ENCODE results near the gene CUEDC2. TPM values are rescaled to one million over a fixed set of nuclear protein-coding genes. Genes with fewer than 3 reads are reported as not detected.
A peak's percentile ranks its signal among the peaks of the same experiment; 100 is the strongest.

The CUEDC2 gene, protein sequence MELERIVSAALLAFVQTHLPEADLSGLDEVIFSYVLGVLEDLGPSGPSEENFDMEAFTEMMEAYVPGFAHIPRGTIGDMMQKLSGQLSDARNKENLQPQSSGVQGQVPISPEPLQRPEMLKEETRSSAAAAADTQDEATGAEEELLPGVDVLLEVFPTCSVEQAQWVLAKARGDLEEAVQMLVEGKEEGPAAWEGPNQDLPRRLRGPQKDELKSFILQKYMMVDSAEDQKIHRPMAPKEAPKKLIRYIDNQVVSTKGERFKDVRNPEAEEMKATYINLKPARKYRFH
- 10 to 100 TPM; 62.6 to 75.9 (median 72.5) TPM for total RNA-seq (2021; fragmentation: NEBNext Ultra II Directional; extraction: Animal tissue kit (Norgen Biotek cat#: 25700))
- long read RNA-seq, transcript CUEDC2-201 (9 exons, 1,191 nt) = major isoform, 104 of 124 reads
- long read RNA-seq, partial matches to known transcripts = 7 of 124 reads
- long read RNA-seq, other reads (novel, unspliced or antisense) = 12 of 124 reads

DNA sequence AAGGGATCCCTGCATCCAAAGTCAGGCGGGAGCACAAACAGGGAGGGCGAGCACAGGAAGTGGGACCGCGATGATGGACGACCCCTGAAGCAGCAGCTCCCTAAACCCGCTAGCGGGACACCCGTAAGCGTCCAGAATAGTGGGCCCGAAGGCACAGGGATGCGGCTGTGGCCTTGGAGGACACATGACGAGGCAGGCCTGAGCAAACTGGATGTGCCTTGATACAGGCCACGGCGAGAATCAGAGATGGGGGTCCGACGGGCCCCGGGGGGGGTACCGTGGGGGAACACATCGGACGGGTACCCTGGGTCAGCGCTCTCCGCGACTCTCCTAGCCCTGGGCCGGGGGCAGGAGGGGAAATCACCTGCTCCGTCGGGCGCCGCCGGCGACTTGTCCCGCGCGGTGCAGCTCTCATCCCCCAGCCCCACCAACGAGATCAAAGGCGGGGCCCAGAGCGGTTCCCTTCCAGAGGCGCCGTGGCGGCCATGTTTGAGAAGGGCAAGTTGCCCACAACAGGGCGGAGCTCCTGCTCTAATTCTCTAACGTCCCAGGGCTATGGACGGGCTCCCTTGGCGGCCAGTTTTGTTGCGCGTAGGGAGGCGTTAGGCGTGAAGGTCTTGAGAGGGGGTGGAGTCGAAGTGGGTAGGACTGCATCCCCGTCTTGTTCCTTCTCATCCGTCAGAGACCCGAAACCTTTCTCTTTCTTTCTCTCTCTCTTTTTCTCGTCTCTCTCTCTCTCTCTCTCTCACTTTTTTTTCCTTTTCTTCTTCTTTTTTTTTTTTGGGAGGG is at the start of gene CUEDC2:
Gene CUEDC2, minus strand, starts transcription at position 413 of the 789 bp plus-strand sequence. CDS start 7,386 bp downstream, outside the sequence.
- Mint-ChIP-seq H3K4me1 (ENCODE audit: low read depth) (peaks cover 36% of the 10 kb centered on the region), H3K27ac (peak within 1 kb of the TSS; percentile 93), H3K4me3 (peak within 1 kb of the TSS; percentile 93), H3K27me3 (ENCODE audit: insufficient read depth) (peaks cover 2% of the 10 kb centered on the region; the same call in 1 of the 2 replicates), H3K9me3 (no peaks in the 10 kb centered on the region), H3K36me3 (ENCODE audit: low read depth) (no peaks in the 10 kb centered on the region)
- DNase-seq = peak; percentile 91
- TF ChIP-seq, protein P1, sequence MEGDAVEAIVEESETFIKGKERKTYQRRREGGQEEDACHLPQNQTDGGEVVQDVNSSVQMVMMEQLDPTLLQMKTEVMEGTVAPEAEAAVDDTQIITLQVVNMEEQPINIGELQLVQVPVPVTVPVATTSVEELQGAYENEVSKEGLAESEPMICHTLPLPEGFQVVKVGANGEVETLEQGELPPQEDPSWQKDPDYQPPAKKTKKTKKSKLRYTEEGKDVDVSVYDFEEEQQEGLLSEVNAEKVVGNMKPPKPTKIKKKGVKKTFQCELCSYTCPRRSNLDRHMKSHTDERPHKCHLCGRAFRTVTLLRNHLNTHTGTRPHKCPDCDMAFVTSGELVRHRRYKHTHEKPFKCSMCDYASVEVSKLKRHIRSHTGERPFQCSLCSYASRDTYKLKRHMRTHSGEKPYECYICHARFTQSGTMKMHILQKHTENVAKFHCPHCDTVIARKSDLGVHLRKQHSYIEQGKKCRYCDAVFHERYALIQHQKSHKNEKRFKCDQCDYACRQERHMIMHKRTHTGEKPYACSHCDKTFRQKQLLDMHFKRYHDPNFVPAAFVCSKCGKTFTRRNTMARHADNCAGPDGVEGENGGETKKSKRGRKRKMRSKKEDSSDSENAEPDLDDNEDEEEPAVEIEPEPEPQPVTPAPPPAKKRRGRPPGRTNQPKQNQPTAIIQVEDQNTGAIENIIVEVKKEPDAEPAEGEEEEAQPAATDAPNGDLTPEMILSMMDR (IDR thresholded peaks at IDR 0.05) = no peak

DNA sequence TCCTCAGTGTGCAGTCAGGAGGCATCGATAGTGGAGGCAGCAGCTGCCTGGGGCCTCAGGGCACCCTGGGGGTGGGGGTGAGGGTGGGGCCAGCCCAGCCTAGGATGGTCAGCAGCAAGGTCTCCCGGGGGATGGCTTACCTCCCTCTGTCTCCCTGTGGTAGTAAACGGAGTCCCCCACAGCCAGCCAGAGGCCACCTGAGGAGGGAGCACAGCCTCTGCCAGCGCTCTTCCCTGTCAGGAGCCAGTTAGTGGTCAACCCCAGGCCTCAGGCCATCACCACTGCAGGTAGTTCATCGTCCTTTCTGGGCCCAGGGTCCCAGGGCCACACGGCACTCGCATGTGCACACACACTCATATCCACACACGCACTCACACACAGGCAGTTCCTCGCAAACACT is 48.0 kb upstream of the CUEDC2 start:
- Mint-ChIP-seq H3K4me3 (no peak overlapping the region), H3K27ac (no peak overlapping the region), H3K9me3 (no peaks in the 10 kb centered on the region), H3K27me3 (ENCODE audit: insufficient read depth) (no peaks in the 10 kb centered on the region; the same call in none of the 2 replicates), H3K4me1 (ENCODE audit: low read depth) (no peaks in the 10 kb centered on the region), H3K36me3 (ENCODE audit: low read depth) (peaks cover 11% of the 10 kb centered on the region; the same call in 1 of the 2 replicates)
- no peak for DNase-seq
- TF ChIP-seq, protein P1 (IDR thresholded peaks at IDR 0.05) = no peak

DNA sequence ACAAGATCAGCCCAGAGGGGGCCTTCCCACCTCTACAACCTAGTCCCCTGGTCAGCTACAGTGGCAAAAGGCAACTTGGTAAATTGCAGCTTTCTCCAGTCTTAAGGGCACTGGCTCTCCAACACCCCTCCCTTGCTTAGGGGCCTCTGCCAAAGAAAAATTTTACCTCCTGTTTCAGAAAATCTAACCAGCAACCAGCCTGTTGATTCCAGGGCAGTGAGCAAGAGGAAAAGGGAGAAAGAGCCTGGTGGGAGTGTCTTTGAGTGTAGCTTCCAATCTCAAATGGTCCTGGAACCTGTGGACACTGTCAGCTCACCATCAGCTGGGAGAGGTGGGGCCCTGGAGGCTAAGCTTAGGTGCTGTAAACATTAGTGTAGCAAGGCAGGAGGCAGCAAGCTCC is 47.3 kb upstream of the CUEDC2 start:
- no peaks in the 10 kb centered on the region for H3K9me3 Mint-ChIP-seq

DNA sequence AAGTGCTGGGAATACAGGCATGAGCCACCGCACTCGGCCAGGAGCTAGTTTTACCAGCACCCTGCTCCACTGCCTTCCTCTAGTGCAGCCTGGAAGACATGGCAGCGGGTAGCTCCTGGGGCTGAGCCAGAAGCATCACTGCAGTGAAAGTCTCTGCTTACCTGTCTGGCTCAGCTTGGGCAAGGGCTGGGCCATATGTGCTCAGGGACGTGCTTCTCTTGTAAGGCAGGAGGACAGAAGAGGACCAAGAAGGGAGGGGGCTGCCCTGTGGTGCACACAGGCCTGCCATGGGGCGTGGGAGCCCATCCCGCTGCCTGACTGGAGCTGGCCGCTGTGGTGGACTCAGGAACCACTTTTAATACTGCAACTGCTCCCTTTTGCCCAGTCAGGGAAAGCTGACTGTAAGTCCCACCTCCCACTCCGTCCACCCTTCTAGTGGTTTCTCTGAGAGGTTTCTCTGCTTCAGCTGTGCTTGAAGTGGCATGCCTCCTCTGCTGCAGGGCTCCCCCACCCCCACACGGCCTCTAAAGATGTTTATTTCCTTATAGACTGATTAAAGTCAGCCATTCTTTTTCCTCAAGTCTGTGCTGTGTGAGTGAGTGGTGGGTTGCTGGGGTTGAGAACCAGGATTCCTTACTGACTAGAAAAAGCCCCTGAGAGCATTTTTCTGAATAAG is 44.2 kb upstream of the CUEDC2 start:
- no peak for DNase-seq
- H3K4me1 Mint-ChIP-seq (ENCODE audit: low read depth) = no peaks in the 10 kb centered on the region
- 0 out of 2 replicates have a peak, but pooled peaks cover 6% of the 10 kb centered on the region for H3K36me3 Mint-ChIP-seq (ENCODE audit: low read depth)
- H3K4me3 Mint-ChIP-seq = no peak overlapping the region
- TF ChIP-seq, protein P1 (IDR thresholded peaks at IDR 0.05) = no peak
- H3K27ac Mint-ChIP-seq = no peak overlapping the region
- no peaks in the 10 kb centered on the region for H3K9me3 Mint-ChIP-seq
- H3K27me3 Mint-ChIP-seq (ENCODE audit: insufficient read depth) = no peaks in the 10 kb centered on the region

More for the DNA sequence above, 47.3 kb upstream of the CUEDC2 start:
- Mint-ChIP-seq H3K36me3 (ENCODE audit: low read depth) (peaks cover 11% of the 10 kb centered on the region; the same call in 1 of the 2 replicates), H3K4me1 (ENCODE audit: low read depth) (no peaks in the 10 kb centered on the region), H3K27ac (no peak overlapping the region), H3K27me3 (ENCODE audit: insufficient read depth) (no peaks in the 10 kb centered on the region; the same call in none of the 2 replicates), H3K4me3 (no peak overlapping the region)
- TF ChIP-seq, protein P1 (IDR thresholded peaks at IDR 0.05) = no peak
- no peak for DNase-seq

DNA sequence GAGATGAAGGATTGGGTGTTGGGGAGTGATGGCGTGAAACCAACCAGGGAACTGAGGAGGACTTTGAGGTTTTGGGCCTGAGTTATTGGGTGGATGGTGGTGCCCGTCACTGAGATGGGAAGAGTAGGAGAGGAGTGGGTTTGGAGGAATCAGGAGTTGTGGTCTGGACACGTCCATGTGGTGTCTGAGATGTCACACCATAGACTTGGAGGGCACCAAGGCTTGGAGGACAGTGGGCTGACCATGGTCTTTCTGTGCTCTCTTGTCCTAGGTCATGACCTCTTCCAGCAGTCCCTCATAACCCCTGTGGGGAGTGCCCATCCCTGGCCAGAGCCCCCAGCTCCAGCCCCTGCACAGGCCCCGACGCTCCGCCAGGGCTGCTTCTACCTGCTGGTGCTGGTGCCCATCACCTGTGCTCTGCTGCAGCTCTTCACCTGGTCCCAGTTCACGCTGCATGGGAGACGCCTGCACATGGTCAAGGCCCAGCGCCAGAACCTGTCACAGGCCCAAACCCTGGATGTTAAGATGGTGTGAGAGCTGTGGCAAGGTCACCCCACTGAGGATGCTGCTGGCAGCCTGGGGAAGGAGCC is 43.2 kb upstream of the CUEDC2 start:
- TF ChIP-seq, protein P1 (IDR thresholded peaks at IDR 0.05) = no peak
- DNase-seq = no peak
- H3K4me3 Mint-ChIP-seq = no peak overlapping the region
- H3K4me1 Mint-ChIP-seq (ENCODE audit: low read depth) = no peaks in the 10 kb centered on the region
- no peaks in the 10 kb centered on the region for H3K9me3 Mint-ChIP-seq
- 0 out of 2 replicates have a peak, but pooled peaks cover 6% of the 10 kb centered on the region for H3K36me3 Mint-ChIP-seq (ENCODE audit: low read depth)
- H3K27ac Mint-ChIP-seq = 0 out of 2 replicates have a peak overlapping the region, but pooled peaks have one; percentile 6
- H3K27me3 Mint-ChIP-seq (ENCODE audit: insufficient read depth) = no peaks in the 10 kb centered on the region; the same call in 1 of the 2 replicates
